HG03045 (cell line): ENCODE data around the gene HNRNPF.

ENCODE experiments used
- ATAC-seq: cut with Tn5 transposase; IDR thresholded peaks from one replicate; pipeline ENCODE4 v1.9.1; 2021; ENCODE audit warnings: mild to moderate bottlenecking, moderate library complexity; ENCODE audit not compliant: unreplicated experiment

The HNRNPF gene

DNA sequence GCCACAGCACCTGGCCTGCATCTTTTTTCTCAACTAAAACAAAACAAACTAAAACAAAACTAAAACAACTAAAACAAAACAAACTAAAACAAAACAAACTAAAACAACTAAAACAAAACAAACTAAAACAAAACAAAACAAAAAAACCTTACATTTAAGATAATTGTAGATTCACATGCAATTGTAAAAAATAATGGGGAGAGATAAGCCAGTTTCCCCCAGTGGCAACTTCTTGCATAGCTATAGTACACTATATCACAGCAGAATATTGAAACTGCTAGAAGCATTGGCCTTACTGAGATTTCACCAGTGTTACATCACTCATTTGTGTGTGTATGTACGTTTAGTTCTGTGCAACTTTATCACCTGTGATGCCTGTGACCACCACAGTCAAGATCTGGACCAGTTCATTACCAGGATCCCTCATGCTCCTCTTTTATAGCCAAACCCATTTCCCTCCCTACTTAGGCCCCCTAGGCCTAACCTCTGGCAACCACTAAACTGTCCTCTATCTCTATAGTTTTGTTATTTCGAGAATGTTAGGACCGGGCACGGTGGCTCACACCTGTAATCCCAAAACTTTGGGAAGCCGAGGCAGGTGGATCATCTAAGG lies 28.3 kb downstream of the HNRNPF start:
- ATAC-seq: no peak

DNA sequence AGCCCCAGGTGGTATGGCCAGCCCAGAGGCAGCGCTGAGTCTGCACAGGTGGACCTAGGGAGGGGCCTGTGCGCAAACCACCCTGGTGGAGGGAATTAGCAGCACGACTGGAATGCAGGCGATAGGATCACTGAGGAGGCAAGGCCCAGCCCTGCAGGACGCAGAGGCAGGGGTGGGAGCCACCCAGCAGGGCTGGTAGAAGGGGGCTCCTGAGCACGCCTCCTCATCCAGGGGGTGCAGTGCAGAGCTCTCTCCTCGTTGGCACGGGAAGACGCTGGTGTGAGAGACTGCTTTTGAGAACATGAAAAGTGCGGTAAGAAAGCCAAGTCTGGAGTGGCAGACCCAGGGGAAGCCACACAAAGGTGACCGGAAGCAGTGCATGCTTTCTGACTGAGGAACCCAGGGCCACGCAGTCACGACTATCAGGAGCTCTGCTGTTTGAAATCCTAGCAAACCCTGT lies 31.5 kb downstream of the HNRNPF start:
- ATAC-seq: no peak

DNA sequence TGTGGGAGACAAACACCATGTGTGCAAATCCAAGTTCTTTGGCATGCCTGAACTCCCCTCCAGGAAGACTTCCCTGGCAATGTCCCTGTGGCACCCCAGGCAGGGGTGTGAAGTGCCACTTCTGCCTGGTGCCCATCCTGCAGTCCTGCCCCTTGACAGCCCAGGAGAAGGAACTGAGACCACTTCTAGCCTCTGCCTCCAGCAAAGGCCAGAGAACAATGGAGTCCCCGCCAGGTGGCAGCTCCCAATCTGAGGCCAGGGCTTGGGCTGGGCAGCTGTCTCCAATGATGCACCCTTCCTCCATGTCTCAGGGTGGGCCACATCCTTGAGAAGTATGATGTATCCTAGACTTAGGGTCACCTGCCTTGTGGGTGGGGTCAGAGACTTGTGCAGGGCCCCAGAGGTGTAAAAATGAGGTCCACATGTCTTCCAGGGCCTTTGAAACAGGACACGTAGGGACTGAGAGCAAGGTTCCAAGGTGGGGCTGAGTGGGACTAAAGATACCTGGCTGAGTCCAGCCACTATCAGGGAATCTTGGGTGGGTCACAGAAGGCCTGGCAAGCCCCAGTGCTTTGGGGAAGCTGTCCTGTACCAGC lies 32.1 kb downstream of the HNRNPF start:
- ATAC-seq: no peak

DNA sequence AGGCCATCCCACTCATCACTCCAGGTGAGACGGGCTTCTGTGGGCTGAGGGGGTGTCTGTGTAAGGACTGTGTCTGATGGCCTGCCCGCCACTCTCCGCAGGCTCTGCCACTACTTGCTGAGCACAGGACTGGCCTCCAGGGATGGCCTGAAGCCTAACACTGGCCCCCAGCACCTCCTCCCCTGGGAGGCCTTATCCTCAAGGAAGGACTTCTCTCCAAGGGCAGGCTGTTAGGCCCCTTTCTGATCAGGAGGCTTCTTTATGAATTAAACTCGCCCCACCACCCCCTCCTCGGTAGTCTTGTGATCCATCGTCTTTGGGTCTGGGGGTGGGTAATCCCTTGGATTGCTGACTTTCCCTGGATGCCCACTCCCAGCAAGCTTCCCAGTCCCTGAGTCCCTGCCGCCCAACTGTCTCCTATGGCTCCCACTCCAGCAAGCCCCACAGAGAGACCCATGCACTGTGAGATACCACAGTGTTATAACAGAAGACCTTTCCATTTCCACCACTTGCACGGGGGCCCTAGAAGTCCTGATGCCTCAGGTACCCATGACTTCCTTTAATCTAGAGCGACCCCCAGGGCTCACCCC lies 32.8 kb downstream of the HNRNPF start:
- no peak for ATAC-seq

DNA sequence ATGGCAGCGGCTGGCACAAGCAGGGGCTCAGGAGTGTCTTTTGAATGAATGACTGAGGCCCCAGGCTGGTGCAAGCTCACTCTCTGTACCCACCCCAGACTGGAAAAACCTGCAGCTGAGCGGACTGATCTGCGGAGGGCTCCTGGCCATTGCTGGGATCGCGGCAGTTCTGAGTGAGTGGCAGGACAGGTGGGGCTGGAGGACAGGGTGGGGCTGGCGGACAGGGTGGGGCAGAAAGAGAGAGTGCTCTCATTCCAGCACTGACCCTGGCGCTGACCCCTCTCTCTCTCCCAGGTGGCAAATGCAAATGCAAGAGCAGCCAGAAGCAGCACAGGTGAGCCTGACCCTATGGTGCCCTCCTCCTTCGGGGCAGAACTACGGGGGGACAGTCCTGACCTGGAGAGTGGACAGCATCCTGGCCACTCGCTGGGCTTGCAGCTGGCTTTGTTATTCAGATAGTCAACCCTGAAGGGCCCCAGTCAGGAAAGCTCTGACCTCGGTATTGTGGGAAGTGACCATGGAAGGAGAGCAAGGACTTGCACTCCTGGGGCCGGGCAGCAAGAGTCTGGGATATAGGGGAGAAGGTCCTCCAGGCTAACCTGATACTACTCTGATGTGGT lies 33.5 kb downstream of the HNRNPF start:
- ATAC-seq: no peak

DNA sequence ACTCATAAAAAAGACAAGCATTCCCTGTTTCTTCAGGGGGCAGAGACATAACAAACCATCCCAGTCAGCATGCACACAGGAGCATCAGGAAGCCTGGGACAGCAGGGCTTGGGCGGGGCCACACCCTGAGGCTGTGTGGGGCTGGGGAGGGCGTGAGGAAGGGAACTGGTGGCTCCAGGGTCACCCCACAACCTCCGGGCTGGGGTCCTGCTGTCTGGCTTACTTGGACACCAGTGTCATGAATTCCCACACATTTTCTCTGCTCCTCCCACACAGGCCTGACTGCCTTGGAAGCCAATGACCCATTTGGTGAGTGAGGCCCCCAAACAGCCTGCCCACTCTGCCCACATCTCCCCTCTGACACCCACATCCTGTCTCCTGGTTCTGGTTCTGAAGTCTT lies 34.8 kb downstream of the HNRNPF start:
- ATAC-seq: no peak

DNA sequence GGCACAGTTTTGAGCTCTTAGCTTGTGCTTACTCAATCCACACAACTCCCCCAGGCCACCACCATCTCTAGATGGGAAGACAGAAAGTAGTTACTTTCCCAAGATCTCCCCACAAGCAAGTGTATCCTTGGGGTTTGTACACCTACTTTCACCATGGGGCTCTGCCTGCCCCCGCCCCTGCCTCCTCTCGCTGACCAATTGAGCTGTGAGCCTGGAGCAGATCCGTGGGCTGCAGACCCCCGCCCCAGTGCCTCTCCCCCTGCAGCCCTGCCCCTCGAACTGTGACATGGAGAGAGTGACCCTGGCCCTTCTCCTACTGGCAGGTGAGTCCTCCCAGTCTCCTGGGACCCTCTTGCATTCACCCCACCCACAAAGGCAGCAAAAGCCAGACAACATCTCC lies 35.5 kb downstream of the HNRNPF start:
- no peak for ATAC-seq

DNA sequence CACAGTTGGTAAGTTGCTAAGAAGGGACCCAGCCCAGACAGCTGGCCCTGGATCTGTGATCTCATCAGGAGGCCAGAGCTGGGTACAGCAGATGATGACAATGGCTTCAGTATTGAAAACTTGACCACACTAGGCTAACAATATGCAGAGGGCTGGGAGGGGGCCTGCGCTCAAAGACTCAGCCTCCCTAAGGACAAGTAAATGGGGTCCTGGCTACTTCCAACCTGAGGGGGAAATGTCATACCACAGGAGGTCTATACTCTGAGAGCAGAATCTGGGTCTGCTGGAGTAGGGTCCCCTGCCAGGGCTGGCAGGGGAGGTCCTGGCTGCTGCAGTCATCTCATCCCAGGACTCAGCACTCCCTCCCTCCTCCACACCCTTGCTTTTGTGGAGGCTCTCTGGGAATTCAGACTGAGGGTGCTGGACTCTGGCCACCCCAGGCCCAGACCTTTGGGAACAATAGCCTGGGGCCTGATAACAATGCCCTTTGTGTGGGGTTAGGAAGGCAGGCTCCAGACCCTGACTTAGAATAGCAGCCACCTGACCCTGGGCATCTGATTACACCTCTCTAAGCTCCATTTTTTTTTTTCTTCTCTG lies 36.1 kb downstream of the HNRNPF start:
- ATAC-seq: no peak

DNA sequence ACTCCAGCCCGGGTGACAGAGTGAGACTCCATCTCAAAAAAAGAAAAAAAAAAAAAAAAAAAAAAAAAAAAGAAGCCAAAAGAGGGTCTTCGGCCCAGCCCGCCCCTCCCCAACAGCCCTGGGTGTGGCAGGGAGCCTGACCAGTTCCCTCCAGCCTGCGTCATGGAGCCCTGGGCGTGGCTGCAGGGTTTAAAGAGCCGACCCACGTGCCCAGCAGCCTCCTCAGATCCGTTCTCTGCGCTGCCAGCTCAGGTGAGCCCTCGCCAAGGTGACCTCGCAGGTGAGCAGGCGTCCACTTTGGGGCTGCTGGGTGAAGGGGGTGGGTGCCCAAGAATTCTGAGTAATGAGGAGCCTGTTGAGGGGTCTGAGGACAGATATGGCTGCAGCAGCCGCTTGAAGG lies 37.6 kb downstream of the HNRNPF start, which contains the start of gene FXYD4:
Gene FXYD4 (plus strand): TSS at position 219 of the 400 bp plus-strand sequence. CDS start 2,111 bp downstream, outside the sequence.
- no peak for ATAC-seq

DNA sequence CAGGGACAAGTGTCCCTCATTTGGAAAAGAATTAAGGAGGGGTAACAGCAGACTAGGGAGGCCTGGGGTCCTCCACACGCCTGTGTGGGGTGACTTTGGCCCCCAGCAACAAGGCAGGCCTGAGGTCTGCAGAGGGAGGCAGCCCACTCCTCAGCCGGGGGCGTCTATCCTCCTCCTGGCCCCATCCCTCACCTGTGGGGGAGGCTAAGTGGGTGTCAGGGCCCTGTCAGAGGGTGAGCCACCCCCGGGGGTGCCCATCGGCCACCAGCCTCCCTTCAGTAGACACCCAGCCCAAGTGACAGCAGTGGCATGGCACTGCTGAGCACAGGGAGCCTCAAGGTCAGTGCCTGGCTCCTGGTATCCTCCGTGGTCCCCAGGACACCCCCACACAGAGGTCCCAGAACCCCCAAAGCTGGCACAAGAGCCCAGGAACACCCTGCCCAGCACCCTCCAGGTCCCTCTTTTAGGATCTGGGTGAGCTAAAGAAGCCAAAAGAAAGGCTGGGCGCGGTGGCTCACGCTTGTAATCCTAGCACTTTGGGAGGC lies 38.2 kb downstream of the HNRNPF start:
- ATAC-seq: no peak

DNA sequence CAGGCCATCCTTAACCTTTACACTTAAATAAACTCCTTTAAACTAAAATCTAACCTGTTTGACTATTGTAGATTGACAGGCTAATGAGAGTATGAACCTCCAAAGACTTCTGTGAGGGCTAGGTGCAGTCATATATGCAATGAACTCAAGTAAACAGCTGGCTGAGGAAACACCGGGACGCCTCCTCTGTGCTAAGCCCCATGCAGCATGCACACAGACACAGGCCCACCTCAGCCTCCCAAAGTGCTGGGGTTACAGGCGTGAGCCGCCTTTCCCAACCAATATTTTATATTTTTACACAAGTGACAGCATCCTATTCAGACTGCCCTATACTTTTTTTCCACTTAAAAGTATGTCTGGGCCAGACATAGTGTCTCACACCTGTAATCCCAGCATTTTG lies 39.1 kb downstream of the HNRNPF start:
- no peak for ATAC-seq

DNA sequence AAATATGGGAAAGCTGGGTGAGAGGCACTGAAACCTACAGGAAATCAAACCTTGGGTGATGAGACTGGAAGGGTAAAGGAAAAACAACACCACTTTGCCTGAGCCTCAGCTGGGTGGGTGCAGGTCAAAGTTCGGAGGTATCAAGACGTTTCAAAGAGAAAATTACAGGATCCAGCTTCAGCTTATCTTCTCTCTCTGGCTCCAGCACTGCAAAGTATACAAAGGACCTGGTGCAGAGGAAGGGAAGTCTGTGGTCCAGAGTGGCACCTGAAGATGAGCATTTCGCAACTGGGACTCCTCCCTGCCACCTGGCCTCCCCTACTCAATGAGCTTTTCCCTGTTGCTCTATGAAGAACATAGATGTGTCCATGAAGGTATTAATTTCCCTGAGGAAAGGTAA lies 44.0 kb downstream of the HNRNPF start:
- ATAC-seq: no peak

DNA sequence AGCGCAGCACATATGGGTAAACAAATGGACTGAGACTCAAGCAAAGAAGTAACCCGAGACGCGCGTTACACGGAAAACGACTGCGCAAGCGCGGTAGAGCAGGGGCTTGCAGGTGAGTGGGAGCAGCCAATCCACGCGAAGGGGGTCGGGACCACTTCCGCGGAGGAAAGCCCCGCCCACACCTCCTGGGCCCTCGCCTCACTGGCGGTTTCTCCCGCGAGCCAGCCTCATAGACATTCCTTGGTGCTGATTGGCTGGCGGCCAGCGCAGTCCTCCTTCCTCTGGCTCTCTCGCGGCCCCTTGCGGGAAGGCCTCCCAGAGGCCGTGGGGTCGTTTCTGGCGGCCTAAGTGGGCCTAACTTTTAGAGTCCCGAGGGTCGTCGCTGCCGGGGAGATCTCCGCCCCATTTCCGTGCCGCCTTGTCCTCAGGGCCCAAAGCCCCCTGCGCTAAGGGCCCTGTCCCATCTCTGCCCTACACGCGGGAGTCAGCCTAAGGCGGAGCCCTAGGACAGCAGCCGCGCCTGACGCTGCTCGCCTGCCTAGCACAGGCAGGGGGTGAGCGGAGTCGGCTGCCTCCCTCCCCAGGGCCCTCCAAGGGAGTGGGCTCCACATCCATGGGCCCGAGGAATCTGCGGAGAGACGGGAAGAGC lies 46.7 kb downstream of the HNRNPF start:
- ATAC-seq: peak; percentile 98

DNA sequence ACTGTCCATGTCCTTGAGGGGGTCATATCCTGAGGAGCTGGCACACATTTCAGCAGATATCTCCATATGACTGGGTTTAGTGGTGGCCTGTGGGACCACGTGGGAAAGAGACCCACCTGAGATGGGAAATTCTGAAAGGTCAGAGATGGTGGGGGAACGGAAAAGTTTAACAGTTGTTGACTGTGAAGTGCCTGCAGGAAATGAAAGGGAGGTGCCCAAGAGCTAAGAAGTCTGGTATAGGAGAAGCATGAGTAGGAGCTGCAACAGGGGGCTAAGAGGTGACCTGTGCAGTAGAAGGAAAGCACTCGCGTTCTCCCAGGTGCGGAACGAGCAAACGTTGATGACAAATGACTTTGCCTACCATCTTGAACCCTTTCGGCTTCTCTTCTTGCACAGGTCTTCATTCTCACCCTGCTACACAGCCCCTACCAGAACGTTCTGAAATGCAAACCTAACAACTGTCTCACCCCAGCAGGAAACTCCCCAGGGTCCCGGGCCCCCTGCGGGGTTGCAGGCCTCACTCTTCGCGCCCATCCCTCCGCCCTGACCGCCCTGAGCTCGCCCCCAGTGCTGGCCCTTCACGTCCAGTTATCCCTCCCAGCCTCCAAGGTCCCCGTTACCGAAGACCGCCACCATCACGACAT lies 47.3 kb downstream of the HNRNPF start:
- ATAC-seq: no peak

DNA sequence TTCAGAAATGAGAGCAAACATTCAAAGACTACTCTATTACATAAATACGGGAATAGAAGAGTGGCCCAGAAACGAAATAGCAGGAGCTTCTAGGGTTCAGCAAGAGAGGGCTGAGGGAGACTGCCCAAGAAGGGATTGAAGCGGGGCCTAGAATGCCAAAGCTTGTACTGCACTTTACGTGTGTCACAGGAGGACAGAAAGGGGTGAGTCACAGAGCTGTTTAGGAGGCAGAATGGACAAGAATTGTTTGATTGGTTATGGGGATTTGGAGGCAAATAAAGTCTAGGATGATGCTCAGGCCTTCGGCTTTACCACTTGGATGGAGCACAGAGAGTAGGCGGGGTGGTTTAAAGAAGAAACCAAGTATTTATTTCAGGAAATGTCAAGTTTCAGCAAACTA lies 48.9 kb downstream of the HNRNPF start:
- ATAC-seq: no peak

DNA sequence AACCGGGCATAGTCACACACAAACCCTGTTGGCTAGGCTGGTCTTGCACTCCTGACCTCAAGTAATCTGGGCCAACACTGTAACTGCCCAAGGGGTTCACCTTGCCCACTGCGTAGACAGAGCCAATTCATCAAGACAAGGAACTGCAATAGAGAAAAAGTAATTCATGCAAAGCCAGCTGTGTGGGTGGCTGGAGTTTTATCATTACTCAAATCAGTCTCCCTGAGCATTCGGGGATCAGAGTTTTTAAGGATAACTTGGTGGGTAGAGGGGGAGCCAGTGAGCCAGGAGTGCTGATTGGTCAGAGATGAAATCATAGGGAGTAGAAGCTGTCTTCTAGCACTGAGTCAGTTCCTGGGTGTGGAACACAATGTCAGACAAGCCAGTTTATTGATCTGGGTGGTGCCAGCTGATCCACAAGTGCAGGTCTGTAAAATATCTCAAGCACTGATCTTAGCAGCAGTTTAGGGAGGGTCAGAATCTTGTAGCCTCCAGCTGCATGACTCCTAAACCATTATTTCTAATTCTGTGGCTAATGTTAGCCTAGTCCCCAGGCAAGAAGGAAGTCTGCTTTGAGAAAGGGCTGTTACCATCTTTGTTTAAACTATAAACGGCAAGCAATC lies 53.1 kb downstream of the HNRNPF start:
- ATAC-seq: no peak

DNA sequence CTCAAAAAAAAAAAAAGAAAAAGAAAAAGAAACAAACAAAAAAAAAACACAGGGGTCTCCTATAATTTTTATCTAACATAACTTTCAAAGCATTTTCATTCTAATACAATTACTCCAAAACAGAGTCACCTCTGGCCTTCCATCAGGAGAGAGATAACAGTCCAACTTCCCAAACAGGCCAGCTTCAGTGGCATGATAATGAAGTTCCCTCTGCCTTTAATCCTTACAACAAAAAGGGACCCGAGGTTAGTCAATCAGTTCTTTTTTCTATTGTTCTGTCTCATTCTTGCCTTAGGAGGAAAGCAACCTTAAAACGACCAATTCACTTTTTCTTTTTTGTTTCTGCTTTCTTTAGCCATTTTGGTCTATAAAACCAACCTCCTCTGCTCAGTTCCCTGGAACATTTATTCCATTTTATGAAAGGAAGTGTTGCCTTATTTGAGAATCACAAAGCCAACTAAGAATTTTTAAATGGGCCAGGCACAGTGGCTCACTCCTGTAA lies 54.1 kb downstream of the HNRNPF start:
- no peak for ATAC-seq

DNA sequence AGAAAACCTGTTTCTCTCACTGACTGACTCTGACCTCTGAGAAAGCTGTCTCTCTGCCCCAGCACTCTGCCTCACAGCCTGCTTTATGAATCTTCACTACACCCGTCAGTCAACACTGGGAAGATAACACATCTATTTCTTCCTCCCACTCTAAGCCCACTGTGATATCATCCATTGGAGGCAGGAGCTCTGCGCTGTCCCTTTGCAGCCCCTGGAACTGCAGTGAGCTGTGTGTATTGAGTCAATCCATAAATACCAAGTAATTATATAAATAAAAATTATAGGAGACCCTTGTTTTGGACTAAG lies 54.7 kb downstream of the HNRNPF start:
- ATAC-seq: no peak

DNA sequence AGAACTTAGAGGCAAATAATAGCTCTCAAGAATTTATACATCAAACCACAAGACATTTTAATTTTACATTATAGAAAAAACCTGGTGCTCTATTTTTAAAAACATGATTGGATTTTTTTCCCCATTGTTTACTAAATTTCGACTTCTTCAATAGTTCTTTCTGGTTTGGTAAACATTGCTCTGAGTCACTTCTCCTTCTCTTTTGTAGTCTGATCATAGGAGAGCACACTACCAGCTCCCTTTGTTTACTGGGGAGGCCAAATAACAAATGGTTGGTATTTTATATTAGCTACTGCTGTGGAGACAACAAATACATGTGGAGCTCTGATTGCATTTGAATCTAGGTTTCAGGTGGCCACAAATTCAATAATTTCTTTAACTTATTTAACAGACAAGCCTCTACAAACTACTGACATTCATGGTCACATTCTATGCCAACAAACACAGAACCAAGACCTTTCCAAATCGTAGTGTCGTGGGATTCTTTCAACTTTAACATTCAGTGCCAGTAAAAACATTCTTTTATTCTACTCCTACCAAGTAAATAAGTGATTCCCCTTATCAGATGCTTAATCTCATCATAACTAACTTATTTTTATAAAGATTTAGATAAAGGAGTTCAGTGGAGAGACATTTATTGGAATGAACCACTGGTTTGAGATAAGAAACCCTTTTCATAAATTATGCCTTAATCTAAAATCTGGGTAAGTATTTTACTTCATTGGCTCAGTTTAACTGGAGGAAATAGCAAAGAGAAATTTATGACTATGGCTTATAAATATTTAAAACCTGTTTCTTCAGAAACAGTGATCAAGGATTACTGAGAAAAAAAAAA lies 55.3 kb downstream of the HNRNPF start:
- no peak for ATAC-seq
